HL-60 (cell line): ENCODE results near the gene MIDN.
"Not testable (repeated sequence)": the region's sequence is repeated elsewhere in the genome, so short reads cannot be mapped to it uniquely, and the experiment has no call there.

ENCODE experiments used
- DNase-seq, 2 experiments: peaks; one replicate each; pipeline ENCODE4 v3.0.0-alpha.2; 2010 to 2020; ENCODE audit warnings: low read depth in 1 of 2, low spot score in 1 of 2
- H3K27ac ChIP-seq: fragments of 250-450 bp; sonication (Bioruptor Pico); replicated peaks from 2 replicates; pipeline ENCODE4 v1.5.1; 2020; ENCODE audit warnings: mild to moderate bottlenecking, moderate library complexity
- H3K27me3 ChIP-seq: fragments of 250-450 bp; sonication (Bioruptor Pico); 2 replicates; pipeline ENCODE4 v1.5.1; 2021; ENCODE audit warnings: mild to moderate bottlenecking, moderate library complexity; ENCODE audit not compliant: insufficient read depth, poor library complexity, severe bottlenecking
- H3K4me3 ChIP-seq: replicated peaks from 2 replicates; pipeline ENCODE4 v1.5.1; 2011; ENCODE audit warnings: mild to moderate bottlenecking, control low read depth, low read length; ENCODE audit not compliant: insufficient read depth
- CTCF ChIP-seq: IDR thresholded peaks from one replicate; pipeline ENCODE4 v1.5.1; 2011; ENCODE audit warnings: low read length, control low read depth, inconsistent platforms; ENCODE audit not compliant: insufficient read depth
- GABPA ChIP-seq: IDR thresholded peaks from 2 replicates; pipeline ENCODE4 v1.6.1; 2012; ENCODE audit warnings: low read depth
- POLR2AphosphoS5 ChIP-seq: IDR thresholded peaks from 2 replicates; pipeline ENCODE4 v1.6.1; 2012; ENCODE audit warnings: low read depth
- REST ChIP-seq: IDR thresholded peaks from 2 replicates; pipeline ENCODE4 v1.6.1; 2012; ENCODE audit warnings: low read depth; ENCODE audit not compliant: insufficient replicate concordance
- SPI1 ChIP-seq: IDR thresholded peaks from 2 replicates; pipeline ENCODE4 v1.6.1; 2012; ENCODE audit warnings: low read depth, mild to moderate bottlenecking, borderline replicate concordance

Gene MIDN

DNA sequence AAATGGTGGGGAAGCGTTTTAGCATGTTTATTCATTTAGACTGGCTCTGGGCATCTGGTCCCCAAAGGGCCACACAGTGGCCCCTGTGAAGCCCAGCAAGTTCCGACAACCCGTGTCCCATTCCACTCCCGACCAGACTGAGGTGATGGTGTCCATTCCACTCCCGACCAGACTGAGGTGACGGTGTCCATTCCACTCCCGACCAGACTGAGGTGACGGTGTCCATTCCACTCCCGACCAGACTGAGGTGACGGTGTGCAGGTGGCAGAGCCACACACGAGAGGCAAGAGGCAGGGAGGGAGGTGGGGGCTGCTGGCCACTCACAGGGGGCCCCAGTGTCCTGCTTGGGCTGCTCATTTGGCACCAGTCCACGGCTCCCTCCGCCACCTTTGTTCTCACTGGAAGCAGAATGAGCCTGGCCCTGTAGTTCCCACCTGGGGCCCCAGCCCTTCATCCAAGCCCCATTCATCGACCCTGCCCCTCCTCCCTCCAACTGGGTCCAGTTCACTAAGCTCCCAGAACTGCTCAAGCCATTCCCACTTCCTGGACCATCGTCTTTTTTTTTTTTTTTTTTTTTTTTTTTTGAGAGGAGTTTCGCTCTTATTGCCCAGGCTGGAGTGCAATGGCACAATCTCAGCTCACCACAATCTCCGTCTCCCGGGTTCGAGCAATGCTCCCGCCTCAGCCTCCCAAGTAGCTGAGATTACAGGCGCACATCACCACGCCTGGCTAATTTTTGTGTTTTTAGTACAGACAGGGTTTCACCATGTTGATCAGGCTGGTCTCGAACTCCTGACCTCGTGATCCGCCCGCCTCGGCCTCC, 1.9 kb upstream of the MIDN start:
- not testable (repeated sequence) for H3K27me3 ChIP-seq, H3K27ac ChIP-seq, H3K4me3 ChIP-seq, DNase-seq
- peak; percentile 9; the same call in 1 of the 2 replicates for TF ChIP-seq POLR2AphosphoS5

DNA sequence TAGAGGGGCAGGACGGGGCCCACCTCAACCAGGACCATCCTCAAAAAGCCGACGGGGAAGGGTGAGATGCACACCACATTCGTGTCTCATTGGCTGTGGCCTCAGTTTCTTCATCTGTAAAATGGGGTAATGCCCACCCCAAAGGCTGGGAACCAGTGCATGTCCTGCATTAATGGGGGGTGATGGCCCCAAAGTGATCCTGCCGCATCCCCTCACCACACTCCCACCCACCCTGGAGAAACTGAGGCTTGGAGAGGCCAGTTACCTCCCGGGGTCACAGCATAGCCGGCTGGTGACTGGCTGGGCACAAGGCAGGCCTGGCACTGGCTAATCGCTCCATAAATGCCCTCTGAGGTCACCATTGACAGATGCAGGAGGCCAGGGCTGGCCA, 640 bp upstream of the MIDN start:
- TF ChIP-seq GABPA (no peak), REST (no peak), SPI1 (no peak), POLR2AphosphoS5 (no peak), CTCF (no peak)
- Histone ChIP-seq H3K4me3 (peak overlapping the region; percentile 61), H3K27ac (peak overlapping the region; percentile 84), H3K27me3 (no peaks in the 10 kb centered on the region)
- DNase-seq, result no peak

DNA sequence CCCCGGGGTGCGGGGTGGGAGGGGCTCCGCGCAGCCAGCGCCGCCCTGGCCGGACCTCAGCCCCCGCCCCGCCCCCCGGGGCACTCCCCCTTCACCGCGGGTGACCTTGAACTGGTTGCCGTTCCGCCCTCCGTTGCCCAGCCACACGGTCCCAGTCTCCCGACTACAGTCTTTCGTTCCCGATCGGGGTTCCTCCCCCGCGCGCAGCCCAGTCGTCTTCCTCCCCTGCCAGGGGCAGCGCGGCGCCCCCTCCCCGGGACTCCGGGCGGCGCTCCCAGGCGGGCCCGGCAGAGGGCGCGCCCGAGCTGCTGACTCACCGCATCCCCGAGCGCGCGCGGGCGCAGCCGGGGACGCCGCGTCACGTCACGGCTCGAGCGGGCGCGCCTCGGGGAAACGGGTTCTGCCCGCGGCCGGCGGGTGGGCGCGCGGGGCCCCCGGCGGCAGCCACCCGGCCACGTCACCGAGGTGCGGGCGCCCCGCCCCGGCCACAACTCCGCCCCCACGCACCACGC, 459 bp downstream of the MIDN start:
- H3K27ac ChIP-seq, result peak overlapping the region; percentile 84
- TF ChIP-seq POLR2AphosphoS5 (no peak), CTCF (peak; percentile 42)
- peak; percentile 51 to 78 for DNase-seq
- H3K27me3 ChIP-seq, result no peaks in the 10 kb centered on the region
- peak overlapping the region; percentile 61 for H3K4me3 ChIP-seq

- no peak for TF ChIP-seq REST
- TF ChIP-seq SPI1, result no peak
- peak; percentile 16; the same call in 1 of the 2 replicates for TF ChIP-seq GABPA
- TF ChIP-seq POLR2AphosphoS5, result peak; percentile 77
- no peak for TF ChIP-seq CTCF
- DNase-seq, result peak; percentile 90 to 91
- peak overlapping the region; percentile 89 for H3K4me3 ChIP-seq
- H3K27me3 ChIP-seq, result no peaks in the 10 kb centered on the region
- H3K27ac ChIP-seq, result peak overlapping the region; percentile 96
These were observed 1.1 kb downstream of the MIDN start for GRCh38 chr19:1249298-1249989.
